ENCODE results near the gene HSH2D. TPM values are rescaled to one million over a fixed set of nuclear protein-coding genes. Genes with fewer than 3 reads are reported as not detected.

Gene HSH2D
- total and polyA plus RNA-seq, 10 of the 15 experiments (the other 5 are each of a cell fraction or from before 2014, with no cell fraction given), result 22.0 to 145 (median 89.3) TPM

DNA sequence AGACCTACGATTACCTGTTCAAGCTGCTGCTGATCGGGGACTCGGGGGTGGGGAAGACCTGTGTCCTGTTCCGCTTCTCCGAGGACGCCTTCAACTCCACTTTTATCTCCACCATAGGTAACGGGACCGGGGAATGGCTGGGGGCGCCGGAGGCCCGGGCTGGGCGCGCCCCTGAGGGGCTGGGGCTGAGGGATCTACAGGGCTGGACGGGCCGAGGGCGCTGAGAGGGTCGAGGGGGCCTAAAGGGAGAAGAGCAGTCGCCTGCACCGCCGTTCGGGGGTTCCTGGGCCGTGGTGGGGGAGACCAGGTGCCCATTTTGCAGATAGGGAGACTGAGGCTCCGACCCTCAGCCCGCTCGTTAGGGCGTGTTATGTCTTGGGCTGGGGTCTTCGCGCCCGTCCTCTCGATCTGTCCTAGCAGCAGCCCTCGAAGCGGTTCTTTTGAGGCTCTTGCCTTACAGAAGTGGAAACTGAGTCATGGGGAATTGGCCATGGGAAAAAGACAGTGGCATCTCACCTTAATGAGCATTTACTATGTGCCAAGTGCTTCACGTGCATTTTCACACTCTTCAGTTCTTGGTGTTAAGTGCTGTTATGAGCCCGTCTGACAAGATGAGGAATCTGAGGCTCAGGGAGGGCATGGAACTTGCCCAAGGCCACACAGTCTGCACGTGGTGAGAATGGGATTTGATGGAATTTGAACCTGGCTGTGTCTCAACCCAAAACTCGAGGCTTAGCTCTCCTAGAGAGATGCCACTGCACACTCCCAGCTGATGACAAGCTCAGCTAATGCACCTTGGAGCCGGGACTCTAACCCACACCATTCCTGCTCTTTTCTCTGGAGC lies 31.4 kb upstream of the HSH2D start (continued):
- TF ChIP-seq MEF2B (IDR thresholded peaks at IDR 0.05; ENCODE audit: partially characterized antibody, poor library complexity, severe bottlenecking) (no peak), SIX5 (IDR thresholded peaks at IDR 0.05; ENCODE audit: low read depth, low read length, severe bottlenecking) (no peak), CEBPB (IDR thresholded peaks at IDR 0.05; ENCODE audit: borderline replicate concordance in 1 of 2, low read depth in 2 of 2, low read length in 2 of 2) (no peak), CREM (IDR thresholded peaks at IDR 0.05; ENCODE audit: low read depth) (no peak), NRF1 (conservative IDR thresholded peaks at IDR 0.05; ENCODE audit: low read depth, low read length) (no peak), TCF7 (IDR thresholded peaks at IDR 0.05; ENCODE audit: borderline replicate concordance) (no peak), GABPA (IDR thresholded peaks at IDR 0.05; ENCODE audit: low read depth) (no peak), SRF (IDR thresholded peaks at IDR 0.05; ENCODE audit: low read depth in 2 of 2, low read length in 2 of 2) (no peak), TCF12 (IDR thresholded peaks at IDR 0.05; ENCODE audit: low read depth, low read length) (no peak), BMI1 (IDR thresholded peaks at IDR 0.05; ENCODE audit: borderline replicate concordance) (no peak), SMC3 (IDR thresholded peaks at IDR 0.05; ENCODE audit: borderline replicate concordance, low read length) (no peak), TAF1 (IDR thresholded peaks at IDR 0.05; ENCODE audit: borderline replicate concordance, low read depth, low read length) (peak; percentile 95), SMAD1 (IDR thresholded peaks at IDR 0.05; ENCODE audit: low read depth, partially characterized antibody) (peak; percentile 40), ATF7 (IDR thresholded peaks at IDR 0.05; ENCODE audit: low read depth) (no peak)
- TF ChIP-seq, protein P1, sequence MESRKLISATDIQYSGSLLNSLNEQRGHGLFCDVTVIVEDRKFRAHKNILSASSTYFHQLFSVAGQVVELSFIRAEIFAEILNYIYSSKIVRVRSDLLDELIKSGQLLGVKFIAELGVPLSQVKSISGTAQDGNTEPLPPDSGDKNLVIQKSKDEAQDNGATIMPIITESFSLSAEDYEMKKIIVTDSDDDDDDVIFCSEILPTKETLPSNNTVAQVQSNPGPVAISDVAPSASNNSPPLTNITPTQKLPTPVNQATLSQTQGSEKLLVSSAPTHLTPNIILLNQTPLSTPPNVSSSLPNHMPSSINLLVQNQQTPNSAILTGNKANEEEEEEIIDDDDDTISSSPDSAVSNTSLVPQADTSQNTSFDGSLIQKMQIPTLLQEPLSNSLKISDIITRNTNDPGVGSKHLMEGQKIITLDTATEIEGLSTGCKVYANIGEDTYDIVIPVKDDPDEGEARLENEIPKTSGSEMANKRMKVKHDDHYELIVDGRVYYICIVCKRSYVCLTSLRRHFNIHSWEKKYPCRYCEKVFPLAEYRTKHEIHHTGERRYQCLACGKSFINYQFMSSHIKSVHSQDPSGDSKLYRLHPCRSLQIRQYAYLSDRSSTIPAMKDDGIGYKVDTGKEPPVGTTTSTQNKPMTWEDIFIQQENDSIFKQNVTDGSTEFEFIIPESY (IDR thresholded peaks at IDR 0.05), result no peak
- TF ChIP-seq, protein P2, sequence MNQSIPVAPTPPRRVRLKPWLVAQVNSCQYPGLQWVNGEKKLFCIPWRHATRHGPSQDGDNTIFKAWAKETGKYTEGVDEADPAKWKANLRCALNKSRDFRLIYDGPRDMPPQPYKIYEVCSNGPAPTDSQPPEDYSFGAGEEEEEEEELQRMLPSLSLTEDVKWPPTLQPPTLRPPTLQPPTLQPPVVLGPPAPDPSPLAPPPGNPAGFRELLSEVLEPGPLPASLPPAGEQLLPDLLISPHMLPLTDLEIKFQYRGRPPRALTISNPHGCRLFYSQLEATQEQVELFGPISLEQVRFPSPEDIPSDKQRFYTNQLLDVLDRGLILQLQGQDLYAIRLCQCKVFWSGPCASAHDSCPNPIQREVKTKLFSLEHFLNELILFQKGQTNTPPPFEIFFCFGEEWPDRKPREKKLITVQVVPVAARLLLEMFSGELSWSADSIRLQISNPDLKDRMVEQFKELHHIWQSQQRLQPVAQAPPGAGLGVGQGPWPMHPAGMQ (IDR thresholded peaks at IDR 0.05; ENCODE audit: borderline replicate concordance), result no peak
- TF ChIP-seq, protein P3, sequence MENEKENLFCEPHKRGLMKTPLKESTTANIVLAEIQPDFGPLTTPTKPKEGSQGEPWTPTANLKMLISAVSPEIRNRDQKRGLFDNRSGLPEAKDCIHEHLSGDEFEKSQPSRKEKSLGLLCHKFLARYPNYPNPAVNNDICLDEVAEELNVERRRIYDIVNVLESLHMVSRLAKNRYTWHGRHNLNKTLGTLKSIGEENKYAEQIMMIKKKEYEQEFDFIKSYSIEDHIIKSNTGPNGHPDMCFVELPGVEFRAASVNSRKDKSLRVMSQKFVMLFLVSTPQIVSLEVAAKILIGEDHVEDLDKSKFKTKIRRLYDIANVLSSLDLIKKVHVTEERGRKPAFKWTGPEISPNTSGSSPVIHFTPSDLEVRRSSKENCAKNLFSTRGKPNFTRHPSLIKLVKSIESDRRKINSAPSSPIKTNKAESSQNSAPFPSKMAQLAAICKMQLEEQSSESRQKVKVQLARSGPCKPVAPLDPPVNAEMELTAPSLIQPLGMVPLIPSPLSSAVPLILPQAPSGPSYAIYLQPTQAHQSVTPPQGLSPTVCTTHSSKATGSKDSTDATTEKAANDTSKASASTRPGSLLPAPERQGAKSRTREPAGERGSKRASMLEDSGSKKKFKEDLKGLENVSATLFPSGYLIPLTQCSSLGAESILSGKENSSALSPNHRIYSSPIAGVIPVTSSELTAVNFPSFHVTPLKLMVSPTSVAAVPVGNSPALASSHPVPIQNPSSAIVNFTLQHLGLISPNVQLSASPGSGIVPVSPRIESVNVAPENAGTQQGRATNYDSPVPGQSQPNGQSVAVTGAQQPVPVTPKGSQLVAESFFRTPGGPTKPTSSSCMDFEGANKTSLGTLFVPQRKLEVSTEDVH (IDR thresholded peaks at IDR 0.05; ENCODE audit: low read depth, partially characterized antibody), result no peak
- TF ChIP-seq, protein P4, sequence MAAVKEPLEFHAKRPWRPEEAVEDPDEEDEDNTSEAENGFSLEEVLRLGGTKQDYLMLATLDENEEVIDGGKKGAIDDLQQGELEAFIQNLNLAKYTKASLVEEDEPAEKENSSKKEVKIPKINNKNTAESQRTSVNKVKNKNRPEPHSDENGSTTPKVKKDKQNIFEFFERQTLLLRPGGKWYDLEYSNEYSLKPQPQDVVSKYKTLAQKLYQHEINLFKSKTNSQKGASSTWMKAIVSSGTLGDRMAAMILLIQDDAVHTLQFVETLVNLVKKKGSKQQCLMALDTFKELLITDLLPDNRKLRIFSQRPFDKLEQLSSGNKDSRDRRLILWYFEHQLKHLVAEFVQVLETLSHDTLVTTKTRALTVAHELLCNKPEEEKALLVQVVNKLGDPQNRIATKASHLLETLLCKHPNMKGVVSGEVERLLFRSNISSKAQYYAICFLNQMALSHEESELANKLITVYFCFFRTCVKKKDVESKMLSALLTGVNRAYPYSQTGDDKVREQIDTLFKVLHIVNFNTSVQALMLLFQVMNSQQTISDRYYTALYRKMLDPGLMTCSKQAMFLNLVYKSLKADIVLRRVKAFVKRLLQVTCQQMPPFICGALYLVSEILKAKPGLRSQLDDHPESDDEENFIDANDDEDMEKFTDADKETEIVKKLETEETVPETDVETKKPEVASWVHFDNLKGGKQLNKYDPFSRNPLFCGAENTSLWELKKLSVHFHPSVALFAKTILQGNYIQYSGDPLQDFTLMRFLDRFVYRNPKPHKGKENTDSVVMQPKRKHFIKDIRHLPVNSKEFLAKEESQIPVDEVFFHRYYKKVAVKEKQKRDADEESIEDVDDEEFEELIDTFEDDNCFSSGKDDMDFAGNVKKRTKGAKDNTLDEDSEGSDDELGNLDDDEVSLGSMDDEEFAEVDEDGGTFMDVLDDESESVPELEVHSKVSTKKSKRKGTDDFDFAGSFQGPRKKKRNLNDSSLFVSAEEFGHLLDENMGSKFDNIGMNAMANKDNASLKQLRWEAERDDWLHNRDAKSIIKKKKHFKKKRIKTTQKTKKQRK (IDR thresholded peaks at IDR 0.05; ENCODE audit: low read depth, low read length), result no peak
